GM23338 (cell line): ENCODE results near the gene CNTNAP1.
"Not testable (repeated sequence)": the region's sequence is repeated elsewhere in the genome, so short reads cannot be mapped to it uniquely, and the experiment has no call there.

Experiments
- CREB1 ChIP-seq: fragments of 250-450 bp; sonication (Bioruptor Pico); IDR thresholded peaks from 2 replicates; pipeline ENCODE4 v1.5.0; 2020; ENCODE audit warnings: low read depth, mild to moderate bottlenecking, moderate library complexity
- EZH2 ChIP-seq: fragments of 200-600 bp; sonication (generic); IDR thresholded peaks from one replicate; pipeline ENCODE4 v1.8.0; 2017; ENCODE audit warnings: antibody characterized with exemption, mild to moderate bottlenecking, low read depth; ENCODE audit not compliant: unreplicated experiment
- EZH2phosphoT487 ChIP-seq: fragments of 200-600 bp; sonication (generic); IDR thresholded peaks from one replicate; pipeline ENCODE4 v1.8.1; 2018; ENCODE audit warnings: antibody characterized with exemption; ENCODE audit not compliant: unreplicated experiment
- NANOG ChIP-seq: IDR thresholded peaks from 2 replicates; pipeline ENCODE4 v1.6.1; 2016; ENCODE audit warnings: antibody characterized with exemption, borderline replicate concordance
- POLR2AphosphoS5 ChIP-seq: IDR thresholded peaks from 2 replicates; pipeline ENCODE4 v1.6.1; 2016; ENCODE audit warnings: antibody characterized with exemption, low read depth
- ZNF114 ChIP-seq: fragments of 250-450 bp; sonication (Bioruptor Pico); IDR thresholded peaks from 2 replicates; pipeline ENCODE4 v1.5.0; 2020; ENCODE audit warnings: mild to moderate bottlenecking, moderate library complexity
- TF ChIP-seq, protein P1 (sequence below), 2 experiments: fragments of 200-600 bp in 1 of 2; sonication (generic) in 1 of 2; conservative IDR thresholded peaks; 2 replicates each; pipeline versions ENCODE4 v1.5.1 to v1.6.1; 2016 to 2017; ENCODE audit warnings: antibody characterized with exemption in 2 of 2, low read depth in 2 of 2, mild to moderate bottlenecking in 2 of 2, moderate library complexity in 1 of 2
- TF ChIP-seq, protein P2 (sequence below): IDR thresholded peaks from 2 replicates; pipeline ENCODE4 v1.6.1; 2016; ENCODE audit warnings: antibody characterized with exemption
- TF ChIP-seq, protein P3 (sequence below): IDR thresholded peaks from one replicate; pipeline ENCODE4 v1.6.1; 2018; ENCODE audit warnings: antibody characterized with exemption; ENCODE audit not compliant: unreplicated experiment

DNA sequence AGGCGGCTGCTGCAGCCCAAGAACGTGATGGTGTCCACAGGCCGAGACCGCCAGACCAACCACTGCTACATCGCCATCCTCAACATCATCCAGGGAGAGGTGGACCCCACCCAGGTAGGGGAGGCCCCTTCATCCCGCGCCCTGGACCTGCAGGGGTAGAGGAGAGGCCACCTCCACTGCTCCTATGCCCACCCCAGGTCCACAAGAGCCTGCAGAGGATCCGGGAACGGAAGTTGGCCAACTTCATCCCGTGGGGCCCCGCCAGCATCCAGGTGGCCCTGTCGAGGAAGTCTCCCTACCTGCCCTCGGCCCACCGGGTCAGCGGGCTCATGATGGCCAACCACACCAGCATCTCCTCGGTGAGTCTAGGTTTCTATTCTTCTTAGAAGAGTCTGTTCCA, 16.2 kb upstream of the CNTNAP1 start:
- not testable (repeated sequence) for TF ChIP-seq EZH2phosphoT487; POLR2AphosphoS5; EZH2; ZNF114 (CRISPR knock-in tag); CREB1 (CRISPR knock-in tag); NANOG
- TF ChIP-seq, protein P1, sequence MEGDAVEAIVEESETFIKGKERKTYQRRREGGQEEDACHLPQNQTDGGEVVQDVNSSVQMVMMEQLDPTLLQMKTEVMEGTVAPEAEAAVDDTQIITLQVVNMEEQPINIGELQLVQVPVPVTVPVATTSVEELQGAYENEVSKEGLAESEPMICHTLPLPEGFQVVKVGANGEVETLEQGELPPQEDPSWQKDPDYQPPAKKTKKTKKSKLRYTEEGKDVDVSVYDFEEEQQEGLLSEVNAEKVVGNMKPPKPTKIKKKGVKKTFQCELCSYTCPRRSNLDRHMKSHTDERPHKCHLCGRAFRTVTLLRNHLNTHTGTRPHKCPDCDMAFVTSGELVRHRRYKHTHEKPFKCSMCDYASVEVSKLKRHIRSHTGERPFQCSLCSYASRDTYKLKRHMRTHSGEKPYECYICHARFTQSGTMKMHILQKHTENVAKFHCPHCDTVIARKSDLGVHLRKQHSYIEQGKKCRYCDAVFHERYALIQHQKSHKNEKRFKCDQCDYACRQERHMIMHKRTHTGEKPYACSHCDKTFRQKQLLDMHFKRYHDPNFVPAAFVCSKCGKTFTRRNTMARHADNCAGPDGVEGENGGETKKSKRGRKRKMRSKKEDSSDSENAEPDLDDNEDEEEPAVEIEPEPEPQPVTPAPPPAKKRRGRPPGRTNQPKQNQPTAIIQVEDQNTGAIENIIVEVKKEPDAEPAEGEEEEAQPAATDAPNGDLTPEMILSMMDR (conservative IDR thresholded peaks at IDR 0.05; ENCODE audit: low read depth in 2 of 2), result not testable (repeated sequence)
- TF ChIP-seq, protein P2, sequence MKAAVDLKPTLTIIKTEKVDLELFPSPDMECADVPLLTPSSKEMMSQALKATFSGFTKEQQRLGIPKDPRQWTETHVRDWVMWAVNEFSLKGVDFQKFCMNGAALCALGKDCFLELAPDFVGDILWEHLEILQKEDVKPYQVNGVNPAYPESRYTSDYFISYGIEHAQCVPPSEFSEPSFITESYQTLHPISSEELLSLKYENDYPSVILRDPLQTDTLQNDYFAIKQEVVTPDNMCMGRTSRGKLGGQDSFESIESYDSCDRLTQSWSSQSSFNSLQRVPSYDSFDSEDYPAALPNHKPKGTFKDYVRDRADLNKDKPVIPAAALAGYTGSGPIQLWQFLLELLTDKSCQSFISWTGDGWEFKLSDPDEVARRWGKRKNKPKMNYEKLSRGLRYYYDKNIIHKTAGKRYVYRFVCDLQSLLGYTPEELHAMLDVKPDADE, result not testable (repeated sequence)
- TF ChIP-seq, protein P3, sequence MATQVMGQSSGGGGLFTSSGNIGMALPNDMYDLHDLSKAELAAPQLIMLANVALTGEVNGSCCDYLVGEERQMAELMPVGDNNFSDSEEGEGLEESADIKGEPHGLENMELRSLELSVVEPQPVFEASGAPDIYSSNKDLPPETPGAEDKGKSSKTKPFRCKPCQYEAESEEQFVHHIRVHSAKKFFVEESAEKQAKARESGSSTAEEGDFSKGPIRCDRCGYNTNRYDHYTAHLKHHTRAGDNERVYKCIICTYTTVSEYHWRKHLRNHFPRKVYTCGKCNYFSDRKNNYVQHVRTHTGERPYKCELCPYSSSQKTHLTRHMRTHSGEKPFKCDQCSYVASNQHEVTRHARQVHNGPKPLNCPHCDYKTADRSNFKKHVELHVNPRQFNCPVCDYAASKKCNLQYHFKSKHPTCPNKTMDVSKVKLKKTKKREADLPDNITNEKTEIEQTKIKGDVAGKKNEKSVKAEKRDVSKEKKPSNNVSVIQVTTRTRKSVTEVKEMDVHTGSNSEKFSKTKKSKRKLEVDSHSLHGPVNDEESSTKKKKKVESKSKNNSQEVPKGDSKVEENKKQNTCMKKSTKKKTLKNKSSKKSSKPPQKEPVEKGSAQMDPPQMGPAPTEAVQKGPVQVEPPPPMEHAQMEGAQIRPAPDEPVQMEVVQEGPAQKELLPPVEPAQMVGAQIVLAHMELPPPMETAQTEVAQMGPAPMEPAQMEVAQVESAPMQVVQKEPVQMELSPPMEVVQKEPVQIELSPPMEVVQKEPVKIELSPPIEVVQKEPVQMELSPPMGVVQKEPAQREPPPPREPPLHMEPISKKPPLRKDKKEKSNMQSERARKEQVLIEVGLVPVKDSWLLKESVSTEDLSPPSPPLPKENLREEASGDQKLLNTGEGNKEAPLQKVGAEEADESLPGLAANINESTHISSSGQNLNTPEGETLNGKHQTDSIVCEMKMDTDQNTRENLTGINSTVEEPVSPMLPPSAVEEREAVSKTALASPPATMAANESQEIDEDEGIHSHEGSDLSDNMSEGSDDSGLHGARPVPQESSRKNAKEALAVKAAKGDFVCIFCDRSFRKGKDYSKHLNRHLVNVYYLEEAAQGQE, result not testable (repeated sequence)
